ENCODE measurements around the gene PDZK1.
"Not testable (repeated sequence)": the region's sequence is repeated elsewhere in the genome, so short reads cannot be mapped to it uniquely, and the experiment has no call there.

PDZK1 gene

GRCh38 chr1:145707183-145707867 lies at the start of gene PDZK1:
TSS of gene PDZK1 (minus strand) at chr1:145707368. CDS start at chr1:145688021, 19,347 bp downstream.
- no peaks in the 10 kb centered on the region for H3K9me3 ChIP-seq (ENCODE audit: control insufficient read depth, low read length)
- no peak within 1 kb of the TSS for H3K9ac ChIP-seq (ENCODE audit: low read length)
- peaks cover 15% of the 10 kb centered on the region for H3K4me1 ChIP-seq (ENCODE audit: control insufficient read depth, insufficient read depth, low read length)
- H3K27me3 ChIP-seq (ENCODE audit: control insufficient read depth, insufficient read depth, low read length), result no peaks in the 10 kb centered on the region
- no peak within 1 kb of the TSS for H3K4me3 ChIP-seq (ENCODE audit: low read length)
- no peaks in the 10 kb centered on the region for H3K36me3 ChIP-seq (ENCODE audit: control insufficient read depth, insufficient read depth, low read length)

GRCh38 chr1:145751491-145752037 lies 44.4 kb upstream of the PDZK1 start:
- no peaks in the 10 kb centered on the region for H3K9me3 ChIP-seq (ENCODE audit: control insufficient read depth, low read length)
- no peaks in the 10 kb centered on the region for H3K27me3 ChIP-seq (ENCODE audit: control insufficient read depth, insufficient read depth, low read length)
- no peaks in the 10 kb centered on the region for H3K36me3 ChIP-seq (ENCODE audit: control insufficient read depth, insufficient read depth, low read length)
- no peak overlapping the region for H3K4me3 ChIP-seq (ENCODE audit: low read length)
- H3K4me1 ChIP-seq (ENCODE audit: control insufficient read depth, insufficient read depth, low read length), result no peaks in the 10 kb centered on the region
- H3K9ac ChIP-seq (ENCODE audit: low read length), result no peak overlapping the region

DNA sequence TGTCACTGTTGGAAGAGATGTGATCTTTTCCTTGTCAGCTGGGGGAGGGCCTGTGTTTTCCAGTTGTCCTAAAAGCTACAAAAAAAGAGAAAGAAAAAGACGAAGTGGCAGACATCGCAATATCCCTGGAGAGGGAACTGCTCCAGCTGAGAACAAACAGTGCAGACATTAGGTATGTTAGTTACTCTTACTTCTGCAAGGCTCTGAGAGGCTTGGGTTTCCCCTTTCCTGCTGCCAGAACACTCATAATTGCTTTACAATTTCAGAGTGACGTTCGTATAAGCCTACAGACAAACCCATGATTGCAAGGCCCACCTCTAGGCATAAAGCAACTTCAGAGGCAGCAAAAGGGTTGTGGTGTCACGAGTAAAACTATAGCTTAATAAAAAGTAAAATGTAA lies 43.3 kb upstream of the PDZK1 start:
- Histone ChIP-seq H3K4me1 (ENCODE audit: control insufficient read depth, insufficient read depth, low read length) (no peaks in the 10 kb centered on the region), H3K36me3 (ENCODE audit: control insufficient read depth, insufficient read depth, low read length) (no peaks in the 10 kb centered on the region), H3K9me3 (ENCODE audit: control insufficient read depth, low read length) (no peaks in the 10 kb centered on the region), H3K9ac (ENCODE audit: low read length) (no peak overlapping the region), H3K27me3 (ENCODE audit: control insufficient read depth, insufficient read depth, low read length) (no peaks in the 10 kb centered on the region), H3K4me3 (ENCODE audit: low read length) (no peak overlapping the region)

DNA sequence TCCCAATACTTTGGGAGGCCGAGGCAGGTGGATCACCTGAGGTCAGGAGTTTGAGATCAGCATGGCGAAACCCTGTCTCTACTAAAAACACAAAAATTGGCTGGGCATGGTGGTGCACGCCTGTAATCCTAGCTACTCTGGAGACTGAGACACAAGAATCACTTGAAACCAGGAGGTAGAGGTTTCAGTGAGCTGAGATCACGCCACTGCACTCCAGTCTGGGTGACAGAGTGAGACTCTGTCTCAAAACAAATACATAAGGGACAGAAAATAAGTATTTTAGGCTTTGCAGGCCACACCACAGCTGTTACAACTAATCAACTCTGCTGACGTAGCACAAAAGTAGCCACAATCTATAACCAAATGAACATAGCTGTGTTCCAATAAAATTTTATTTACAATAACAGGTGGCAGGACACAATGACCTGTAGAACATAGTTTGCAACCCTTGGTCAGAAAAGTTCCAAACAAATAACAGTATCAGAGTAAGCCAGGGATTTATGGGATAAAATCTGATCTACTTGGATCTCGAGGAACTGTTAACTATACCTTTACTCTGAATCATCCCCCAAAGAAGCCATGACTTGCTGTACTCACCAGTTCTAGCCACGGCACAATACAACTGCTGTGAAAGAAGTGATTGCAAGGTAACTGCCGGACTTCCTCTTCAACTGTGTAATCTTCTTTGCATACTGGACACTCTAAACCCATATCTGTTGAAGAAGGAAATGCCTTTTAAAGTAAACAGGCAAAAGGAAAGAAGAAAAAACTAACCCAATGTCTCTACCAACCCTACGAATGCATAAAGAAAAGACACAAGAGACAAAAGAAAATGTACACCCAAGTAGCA lies 40.5 kb upstream of the PDZK1 start:
- Histone ChIP-seq H3K4me3 (ENCODE audit: low read length) (no peak overlapping the region), H3K27me3 (ENCODE audit: control insufficient read depth, insufficient read depth, low read length) (no peaks in the 10 kb centered on the region), H3K9me3 (ENCODE audit: control insufficient read depth, low read length) (no peaks in the 10 kb centered on the region), H3K36me3 (ENCODE audit: control insufficient read depth, insufficient read depth, low read length) (no peaks in the 10 kb centered on the region), H3K4me1 (ENCODE audit: control insufficient read depth, insufficient read depth, low read length) (no peaks in the 10 kb centered on the region), H3K9ac (ENCODE audit: low read length) (no peak overlapping the region)

DNA sequence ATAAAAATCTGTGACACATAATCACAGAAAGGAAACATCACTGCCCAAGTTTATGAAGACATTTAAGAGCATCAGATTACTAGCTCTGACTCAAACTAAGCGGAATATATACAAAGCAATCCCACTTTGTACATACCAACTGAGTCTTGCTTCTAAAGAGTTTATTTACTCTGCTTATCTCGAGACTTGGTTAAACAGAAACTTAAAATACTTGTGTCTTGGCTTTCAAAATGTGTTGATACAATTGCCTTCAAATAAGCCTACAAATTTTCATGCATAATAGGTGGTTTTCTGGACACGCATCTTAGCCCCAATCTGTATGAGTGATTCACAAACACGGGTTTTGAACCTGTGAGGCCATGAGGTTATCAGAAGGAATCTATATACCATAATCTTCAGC lies 33.1 kb upstream of the PDZK1 start:
- no peaks in the 10 kb centered on the region for H3K36me3 ChIP-seq (ENCODE audit: control insufficient read depth, insufficient read depth, low read length)
- H3K27me3 ChIP-seq (ENCODE audit: control insufficient read depth, insufficient read depth, low read length), result no peaks in the 10 kb centered on the region
- H3K4me1 ChIP-seq (ENCODE audit: control insufficient read depth, insufficient read depth, low read length), result no peaks in the 10 kb centered on the region
- H3K4me3 ChIP-seq (ENCODE audit: low read length), result no peak overlapping the region
- H3K9ac ChIP-seq (ENCODE audit: low read length), result no peak overlapping the region
- H3K9me3 ChIP-seq (ENCODE audit: control insufficient read depth, low read length), result no peaks in the 10 kb centered on the region

GRCh38 chr1:145736191-145736590 lies 29.0 kb upstream of the PDZK1 start:
- H3K4me3 ChIP-seq (ENCODE audit: low read length), result no peak overlapping the region
- no peaks in the 10 kb centered on the region for H3K9me3 ChIP-seq (ENCODE audit: control insufficient read depth, low read length)
- no peaks in the 10 kb centered on the region for H3K27me3 ChIP-seq (ENCODE audit: control insufficient read depth, insufficient read depth, low read length)
- H3K9ac ChIP-seq (ENCODE audit: low read length), result no peak overlapping the region
- H3K36me3 ChIP-seq (ENCODE audit: control insufficient read depth, insufficient read depth, low read length), result no peaks in the 10 kb centered on the region
- no peaks in the 10 kb centered on the region for H3K4me1 ChIP-seq (ENCODE audit: control insufficient read depth, insufficient read depth, low read length)

GRCh38 chr1:145730900-145731299 lies 23.7 kb upstream of the PDZK1 start:
- no peaks in the 10 kb centered on the region for H3K36me3 ChIP-seq (ENCODE audit: control insufficient read depth, insufficient read depth, low read length)
- no peaks in the 10 kb centered on the region for H3K9me3 ChIP-seq (ENCODE audit: control insufficient read depth, low read length)
- no peak overlapping the region for H3K9ac ChIP-seq (ENCODE audit: low read length)
- no peak overlapping the region for H3K4me3 ChIP-seq (ENCODE audit: low read length)
- no peaks in the 10 kb centered on the region for H3K4me1 ChIP-seq (ENCODE audit: control insufficient read depth, insufficient read depth, low read length)
- H3K27me3 ChIP-seq (ENCODE audit: control insufficient read depth, insufficient read depth, low read length), result no peaks in the 10 kb centered on the region

DNA sequence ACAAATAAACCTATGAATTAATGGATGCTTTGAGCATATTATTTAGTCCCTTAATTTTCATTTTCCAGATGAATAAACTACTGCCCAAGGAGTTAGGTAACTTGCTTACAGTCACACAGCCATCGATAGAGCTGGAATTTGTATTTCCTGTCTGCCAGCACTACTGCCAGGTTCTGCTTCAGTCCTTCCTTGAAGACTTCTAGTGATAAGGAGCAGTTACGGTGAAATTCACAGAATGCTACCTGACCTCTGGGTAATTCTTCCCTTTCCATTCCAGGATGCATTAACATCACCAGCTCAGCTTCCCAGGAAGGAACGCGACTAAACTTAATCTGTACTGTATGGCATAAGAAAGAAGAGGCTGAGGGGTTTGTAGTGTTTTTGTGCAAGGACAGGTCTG lies 23.3 kb upstream of the PDZK1 start:
- Histone ChIP-seq H3K9ac (ENCODE audit: low read length) (no peak overlapping the region), H3K4me1 (ENCODE audit: control insufficient read depth, insufficient read depth, low read length) (no peaks in the 10 kb centered on the region), H3K9me3 (ENCODE audit: control insufficient read depth, low read length) (no peaks in the 10 kb centered on the region), H3K27me3 (ENCODE audit: control insufficient read depth, insufficient read depth, low read length) (no peaks in the 10 kb centered on the region), H3K4me3 (ENCODE audit: low read length) (no peak overlapping the region), H3K36me3 (ENCODE audit: control insufficient read depth, insufficient read depth, low read length) (no peaks in the 10 kb centered on the region)

- no peaks in the 10 kb centered on the region for H3K4me1 ChIP-seq (ENCODE audit: control insufficient read depth, insufficient read depth, low read length)
- H3K9me3 ChIP-seq (ENCODE audit: control insufficient read depth, low read length), result no peaks in the 10 kb centered on the region
- H3K9ac ChIP-seq (ENCODE audit: low read length), result no peak overlapping the region
- H3K27me3 ChIP-seq (ENCODE audit: control insufficient read depth, insufficient read depth, low read length), result no peaks in the 10 kb centered on the region
- H3K36me3 ChIP-seq (ENCODE audit: control insufficient read depth, insufficient read depth, low read length), result no peaks in the 10 kb centered on the region
- H3K4me3 ChIP-seq (ENCODE audit: low read length), result no peak overlapping the region
Observed at GRCh38 chr1:145729666-145730436, 22.7 kb upstream of the PDZK1 start.

DNA sequence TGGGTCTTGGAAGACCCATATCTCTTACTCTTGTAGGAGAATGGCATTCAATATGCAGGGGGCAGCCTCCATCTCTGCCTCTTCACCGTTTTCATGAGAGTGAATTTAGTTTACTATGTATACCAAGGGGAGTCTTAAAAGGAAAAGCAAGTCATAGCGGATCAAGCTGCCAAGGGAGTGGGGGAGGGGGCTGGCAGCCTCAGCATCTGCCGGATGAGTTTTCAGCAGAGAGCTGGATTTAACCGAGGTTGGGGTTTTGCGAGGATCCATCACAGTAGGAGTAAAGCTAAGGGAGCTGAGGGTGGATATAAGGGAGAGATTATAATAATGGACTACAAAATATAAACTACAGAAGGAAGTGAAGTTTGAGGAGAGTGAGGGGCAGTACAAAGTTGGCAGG lies 22.0 kb upstream of the PDZK1 start:
- Histone ChIP-seq H3K4me1 (ENCODE audit: control insufficient read depth, insufficient read depth, low read length) (no peaks in the 10 kb centered on the region), H3K4me3 (ENCODE audit: low read length) (no peak overlapping the region), H3K27me3 (ENCODE audit: control insufficient read depth, insufficient read depth, low read length) (no peaks in the 10 kb centered on the region)

DNA sequence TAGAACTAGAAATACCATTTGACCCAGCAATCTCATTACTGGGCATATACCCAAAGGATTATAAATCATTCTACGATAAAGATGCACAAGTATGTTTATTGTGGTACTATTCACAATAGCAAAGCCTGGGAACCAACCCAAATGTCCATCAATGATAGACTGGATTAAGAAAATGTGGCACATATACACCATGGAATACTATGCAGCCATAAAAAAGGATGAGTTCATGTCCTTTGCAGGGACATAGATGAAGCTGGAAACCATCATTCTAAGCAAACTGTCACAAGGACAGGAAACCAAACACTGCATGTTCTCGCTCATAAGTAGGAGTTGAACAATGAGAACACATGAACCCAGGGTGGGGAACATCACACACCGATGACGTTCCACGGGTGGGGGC lies 19.0 kb upstream of the PDZK1 start:
- H3K9ac ChIP-seq (ENCODE audit: low read length); H3K36me3 ChIP-seq (ENCODE audit: control insufficient read depth, insufficient read depth, low read length); H3K9me3 ChIP-seq (ENCODE audit: control insufficient read depth, low read length); H3K27me3 ChIP-seq (ENCODE audit: control insufficient read depth, insufficient read depth, low read length); H3K4me1 ChIP-seq (ENCODE audit: control insufficient read depth, insufficient read depth, low read length); H3K4me3 ChIP-seq (ENCODE audit: low read length): not testable (repeated sequence)

More for the DNA sequence above, 22.0 kb upstream of the PDZK1 start:
- H3K36me3 ChIP-seq (ENCODE audit: control insufficient read depth, insufficient read depth, low read length), result no peaks in the 10 kb centered on the region
- no peak overlapping the region for H3K9ac ChIP-seq (ENCODE audit: low read length)
- no peaks in the 10 kb centered on the region for H3K9me3 ChIP-seq (ENCODE audit: control insufficient read depth, low read length)
